Measurements from ENCODE around the gene PCGF3. TPM values are rescaled to one million over a fixed set of nuclear protein-coding genes. Genes with fewer than 3 reads are reported as not detected.
"Not testable (repeated sequence)": the region's sequence is repeated elsewhere in the genome, so short reads cannot be mapped to it uniquely, and the experiment has no call there.

Gene PCGF3
- total RNA-seq, 1 donor from 2014 or later, result 35.2 TPM

DNA sequence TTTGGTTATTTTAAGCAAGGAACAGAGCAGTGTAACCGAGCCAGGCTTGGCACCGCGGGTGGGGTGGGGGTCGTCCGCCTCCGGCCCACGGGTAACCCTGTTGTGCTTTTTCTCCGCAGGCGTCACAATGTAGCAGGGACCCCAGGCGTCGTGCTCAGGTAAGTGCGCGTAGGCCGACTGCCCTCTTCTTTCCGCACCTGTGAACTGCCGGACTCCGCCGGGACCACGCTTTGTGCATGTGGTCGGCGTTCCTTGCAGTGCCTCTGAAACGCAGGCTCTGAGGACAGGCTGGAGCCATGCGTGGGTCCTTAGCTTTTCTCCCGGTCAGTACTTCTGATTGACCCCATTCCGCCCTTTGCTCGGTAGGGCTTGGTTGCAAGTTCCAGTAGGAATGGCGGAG is 24.9 kb downstream of the PCGF3 start:
- no peak for DNase-seq (ENCODE audit: low read depth)
- no peak overlapping the region for H3K4me3 ChIP-seq (ENCODE audit: low read depth, low read length)
- no peak for TF ChIP-seq CTCF (conservative IDR thresholded peaks at IDR 0.05; ENCODE audit: low read depth, low read length)

DNA sequence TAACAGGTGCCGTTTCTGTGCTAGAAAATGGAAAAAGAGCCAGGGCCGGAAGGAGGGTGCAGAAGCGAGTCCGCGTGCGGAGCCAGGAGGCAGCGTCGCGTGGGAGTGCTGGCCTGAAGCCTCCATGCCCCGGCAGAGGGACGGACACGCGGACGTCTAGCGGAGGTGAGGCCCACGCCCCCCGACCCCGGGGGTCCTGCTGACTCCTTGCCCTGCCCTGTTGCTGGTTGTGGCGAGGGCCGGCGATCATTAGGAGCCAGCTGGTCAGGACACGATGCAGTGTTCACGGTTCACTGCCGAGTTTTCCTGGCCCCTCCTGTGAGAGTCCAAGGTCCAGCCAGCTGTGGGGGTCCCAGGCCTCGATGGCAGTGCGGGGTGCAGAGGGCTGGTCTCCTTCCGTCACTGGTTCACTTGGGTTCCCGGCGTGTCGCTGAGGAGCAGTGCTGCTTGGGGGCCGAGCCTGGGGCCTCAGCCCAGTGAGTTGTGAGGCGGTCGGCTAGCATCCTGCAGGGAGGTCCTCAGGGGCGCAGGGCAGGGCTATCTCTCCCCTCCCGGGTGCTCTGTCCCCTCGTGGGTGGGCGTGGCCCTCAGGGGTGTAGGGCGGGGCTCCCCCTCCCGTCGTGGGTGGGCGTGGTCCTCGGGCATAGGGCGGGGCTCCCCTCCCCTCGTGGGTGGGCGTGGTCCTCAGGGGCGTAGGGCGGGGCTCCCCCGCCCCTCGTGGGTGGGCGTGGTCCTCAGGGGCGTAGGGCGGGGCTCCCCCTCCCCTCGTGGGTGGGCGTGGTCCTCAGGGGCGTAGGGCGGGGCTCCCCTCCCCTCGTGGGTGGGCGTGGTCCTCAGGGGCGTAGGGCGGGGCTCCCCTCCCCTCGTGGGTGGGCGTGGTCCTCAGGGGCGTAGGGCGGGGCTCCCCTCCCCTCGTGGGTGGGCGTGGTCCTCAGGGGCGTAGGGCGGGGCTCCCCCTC is 25.6 kb downstream of the PCGF3 start:
- DNase-seq (ENCODE audit: low read depth), result not testable (repeated sequence)

GRCh38 chr4:731954-732353 is 26.3 kb downstream of the PCGF3 start:
- DNase-seq (ENCODE audit: low read depth); H3K4me3 ChIP-seq (ENCODE audit: low read depth, low read length): not testable (repeated sequence)

More for the DNA sequence above, 25.6 kb downstream of the PCGF3 start:
- not testable (repeated sequence) for H3K4me3 ChIP-seq (ENCODE audit: low read depth, low read length)

DNA sequence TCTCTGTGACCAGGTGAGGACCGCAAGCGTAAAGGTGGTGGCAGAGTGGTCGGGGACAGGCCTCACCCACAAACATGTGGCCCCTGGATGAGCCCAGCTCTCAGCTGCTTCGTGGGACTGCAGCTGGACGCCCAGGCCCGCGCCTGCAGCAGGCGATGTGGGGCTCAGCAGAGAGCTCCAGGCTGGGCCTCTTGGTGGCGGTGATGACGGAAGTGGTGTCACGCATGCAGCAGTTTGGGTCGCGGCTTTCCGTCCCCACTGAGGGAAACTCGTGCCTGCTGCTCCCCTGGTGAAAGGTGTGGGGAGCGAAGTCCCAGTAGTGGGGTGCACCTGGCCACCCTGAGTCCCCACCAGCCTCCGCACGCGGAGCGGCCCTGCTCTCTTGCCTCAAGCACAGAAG is 26.9 kb downstream of the PCGF3 start:
- DNase-seq (ENCODE audit: low read depth), result no peak
- TF ChIP-seq CTCF (conservative IDR thresholded peaks at IDR 0.05; ENCODE audit: low read depth, low read length), result no peak
- H3K4me3 ChIP-seq (ENCODE audit: low read depth, low read length), result no peak overlapping the region

- DNase-seq (ENCODE audit: low read depth), result no peak
- no peak for TF ChIP-seq CTCF (conservative IDR thresholded peaks at IDR 0.05; ENCODE audit: low read depth, low read length)
- no peak overlapping the region for H3K4me3 ChIP-seq (ENCODE audit: low read depth, low read length)
Observed at GRCh38 chr4:732911-733630, 27.4 kb downstream of the PCGF3 start.

- H3K4me3 ChIP-seq (ENCODE audit: low read depth, low read length), result no peak overlapping the region
- no peak for DNase-seq (ENCODE audit: low read depth)
- no peak for TF ChIP-seq CTCF (conservative IDR thresholded peaks at IDR 0.05; ENCODE audit: low read depth, low read length)
Observed at GRCh38 chr4:733631-733980, 28.0 kb downstream of the PCGF3 start.

- no peak overlapping the region for H3K4me3 ChIP-seq (ENCODE audit: low read depth, low read length)
- no peak for TF ChIP-seq CTCF (conservative IDR thresholded peaks at IDR 0.05; ENCODE audit: low read depth, low read length)
- DNase-seq (ENCODE audit: low read depth), result no peak
Observed at GRCh38 chr4:734075-734474, 28.4 kb downstream of the PCGF3 start.

GRCh38 chr4:734951-735350 is 29.3 kb downstream of the PCGF3 start:
- H3K4me3 ChIP-seq (ENCODE audit: low read depth, low read length), result no peak overlapping the region
- DNase-seq (ENCODE audit: low read depth), result no peak
- no peak for TF ChIP-seq CTCF (conservative IDR thresholded peaks at IDR 0.05; ENCODE audit: low read depth, low read length)
